Ascending aorta (tissue), 2 donors: ENCODE results near the gene PXDC1. TPM values are rescaled to one million over a fixed set of nuclear protein-coding genes. Genes with fewer than 3 reads are reported as not detected.
A peak's percentile ranks its signal among the peaks of the same experiment; 100 is the strongest.
"Not testable (repeated sequence)": the region's sequence is repeated elsewhere in the genome, so short reads cannot be mapped to it uniquely, and the experiment has no call there.

ENCODE experiments used
- DNase-seq, 2 donors: peaks; one replicate each; pipeline ENCODE4 v3.0.0-alpha.2; 2019; ENCODE audit warnings: low spot score in 2 of 2
- H3K27ac ChIP-seq, 2 donors: fragments of 200-600 bp; sonication (generic); one replicate each; pipeline ENCODE4 v1.5.1; 2016 to 2017; ENCODE audit warnings: mild to moderate bottlenecking in 1 of 2
- H3K27me3 ChIP-seq: fragments of 200-600 bp; sonication (generic); one replicate; pipeline ENCODE4 v1.5.1; 2017
- H3K36me3 ChIP-seq, 2 donors: fragments of 200-600 bp; sonication (generic); one replicate each; pipeline ENCODE4 v1.5.1; 2016
- H3K4me1 ChIP-seq, 2 donors: fragments of 200-600 bp; sonication (generic); one replicate each; pipeline ENCODE4 v1.5.1; 2016 to 2017; ENCODE audit warnings: mild to moderate bottlenecking in 1 of 2
- H3K4me3 ChIP-seq, 2 donors: fragments of 200-600 bp; sonication (generic); one replicate each; pipeline ENCODE4 v1.5.1; 2016 to 2017; ENCODE audit warnings: mild to moderate bottlenecking in 1 of 2
- H3K9me3 ChIP-seq, 2 donors: fragments of 200-600 bp; sonication (generic); one replicate each; pipeline ENCODE4 v1.5.1; 2016
- CTCF ChIP-seq, 3 experiments: fragments of 200-600 bp in 2 of 3; fragments of 450-650 bp in 1 of 3; sonication (generic) in 2 of 3; IDR thresholded peaks; one replicate each; pipeline ENCODE4 v1.5.1; 2016 to 2019; ENCODE audit warnings: antibody characterized with exemption in 3 of 3, mild to moderate bottlenecking in 1 of 3, moderate library complexity in 1 of 3
- intact Hi-C: fragments of 100-400 bp; cut with DNase I; formaldehyde crosslinking; loops from one replicate; pipeline ENCODE4 v1.15.1; 2023
- total RNA-seq: library from RNA; depleted of rRNA; stranded (reverse); fragments of >200 nt; gene quantifications from one replicate; pipeline ENCODE4 v1.1.0, GENCODE V29; 2016

PXDC1 gene
- total RNA-seq, 1 donor from 2014 or later = 310 TPM

GRCh38 chr6:3756546-3756945 is 5.0 kb upstream of the PXDC1 start:
- Histone ChIP-seq H3K4me1 (peaks cover 0 to 16% of the 10 kb centered on the region in 2 donors), H3K27me3 (no peaks in the 10 kb centered on the region), H3K27ac (peak overlapping the region; percentile 84 to 87), H3K36me3 (no peaks in the 10 kb centered on the region), H3K9me3 (peaks cover 0 to 10% of the 10 kb centered on the region in 2 donors), H3K4me3 (no peak overlapping the region)
- TF ChIP-seq CTCF (IDR thresholded peaks at IDR 0.05) = no peak
- DNase-seq = peak in 1 of 2 donors; percentile 28
- intact Hi-C loops = no loop called here

GRCh38 chr6:3755637-3756545 is 4.4 kb upstream of the PXDC1 start:
- H3K27me3 ChIP-seq = no peaks in the 10 kb centered on the region
- peak overlapping the region; percentile 84 to 87 for H3K27ac ChIP-seq
- no peak overlapping the region for H3K4me3 ChIP-seq
- peaks cover 0 to 4% of the 10 kb centered on the region in 2 donors for H3K36me3 ChIP-seq
- DNase-seq = peak in 1 of 2 donors; percentile 7
- H3K9me3 ChIP-seq = peaks cover 0 to 10% of the 10 kb centered on the region in 2 donors
- no peak for TF ChIP-seq CTCF (IDR thresholded peaks at IDR 0.05)
- peaks cover 0 to 16% of the 10 kb centered on the region in 2 donors for H3K4me1 ChIP-seq
- intact Hi-C loops = no loop called here

- intact Hi-C loops = no loop called here
- H3K36me3 ChIP-seq = peaks cover 0 to 7% of the 10 kb centered on the region in 2 donors
- TF ChIP-seq CTCF (IDR thresholded peaks at IDR 0.05) = no peak
- DNase-seq = peak in 1 of 2 donors; percentile 31
- peak overlapping the region; percentile 5 to 14 for H3K27ac ChIP-seq
- peaks cover 0 to 10% of the 10 kb centered on the region in 2 donors for H3K9me3 ChIP-seq
- no peak overlapping the region for H3K4me3 ChIP-seq
- peaks cover 0 to 11% of the 10 kb centered on the region in 2 donors for H3K4me1 ChIP-seq
- no peaks in the 10 kb centered on the region for H3K27me3 ChIP-seq
These were observed 3.3 kb upstream of the PXDC1 start for GRCh38 chr6:3754776-3755175.

DNA sequence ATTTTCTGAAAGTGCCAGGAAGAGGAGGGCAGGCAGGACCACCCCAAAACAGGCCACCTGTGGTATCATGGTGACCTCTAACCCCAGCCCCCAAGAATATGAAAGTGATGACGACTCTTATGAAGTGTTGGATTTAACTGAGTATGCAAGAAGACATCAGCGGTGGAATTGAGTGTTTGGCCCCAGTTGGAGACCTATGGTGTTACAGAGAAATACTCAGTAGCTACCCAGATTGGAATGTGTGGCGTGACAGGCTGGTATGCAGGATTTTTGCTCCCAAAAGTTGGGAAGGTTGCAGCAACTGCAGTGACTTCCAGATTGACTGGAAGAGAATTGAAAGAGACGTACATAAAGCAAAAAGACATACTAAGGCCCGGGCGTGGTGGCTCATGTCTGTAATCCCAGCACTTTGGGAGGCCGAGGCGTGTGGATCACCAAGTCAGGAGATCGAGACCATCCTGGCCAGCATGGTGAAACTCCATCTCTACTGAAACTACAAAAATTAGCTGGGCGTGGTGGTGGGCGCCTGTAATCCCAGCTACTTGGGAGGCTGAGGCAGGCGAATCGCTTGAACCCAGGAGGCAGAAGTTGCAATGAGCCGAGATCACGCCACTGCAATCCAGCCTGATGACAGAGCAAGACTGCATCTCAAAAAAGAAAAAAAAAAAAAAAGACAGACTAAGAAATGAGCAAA is 2.7 kb upstream of the PXDC1 start:
- H3K27ac ChIP-seq = peak overlapping the region; percentile 100
- peaks cover 0 to 13% of the 10 kb centered on the region in 2 donors for H3K36me3 ChIP-seq
- H3K9me3 ChIP-seq, intact Hi-C loops, H3K27me3 ChIP-seq, H3K4me1 ChIP-seq, H3K4me3 ChIP-seq: not testable (repeated sequence)
- peak in 1 of 2 donors; percentile 40 for DNase-seq

DNA sequence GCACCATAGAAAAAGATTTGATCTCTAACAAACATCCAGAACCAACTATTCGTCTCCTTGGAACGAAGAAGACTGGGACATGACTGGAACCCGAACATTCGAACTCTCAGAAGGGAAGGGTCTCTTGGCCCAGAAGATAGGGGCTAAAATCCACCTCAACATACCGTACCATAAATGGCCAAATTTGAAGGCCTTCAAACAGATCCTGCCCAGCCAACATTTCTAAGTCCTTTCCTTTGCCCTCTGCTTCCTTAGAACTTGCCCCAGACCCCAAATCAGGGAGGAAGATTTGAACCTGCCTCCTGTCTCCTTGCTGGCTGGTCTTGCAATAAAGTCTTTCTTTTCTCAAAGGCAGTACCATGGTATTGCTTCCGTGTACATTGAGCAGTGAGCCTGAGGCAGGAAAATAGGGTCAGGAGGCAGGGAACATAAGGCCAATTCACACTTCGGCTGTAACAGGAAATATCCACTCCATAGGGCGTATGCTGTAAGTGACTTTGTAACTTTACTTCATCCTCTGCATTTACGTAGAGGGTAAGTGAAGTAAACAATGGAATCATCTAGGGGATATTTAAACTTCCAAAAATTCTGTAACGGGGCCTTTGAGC is 1.8 kb upstream of the PXDC1 start:
- no peak for DNase-seq
- Histone ChIP-seq H3K4me1 (peaks cover 0 to 5% of the 10 kb centered on the region in 2 donors), H3K27me3 (no peaks in the 10 kb centered on the region), H3K27ac (peak overlapping the region; percentile 100), H3K36me3 (peaks cover 0 to 20% of the 10 kb centered on the region in 2 donors), H3K4me3 (no peak overlapping the region), H3K9me3 (peaks cover 0 to 10% of the 10 kb centered on the region in 2 donors)
- no peak for TF ChIP-seq CTCF (IDR thresholded peaks at IDR 0.05)
- intact Hi-C loops = no loop called here
